ENCODE results near the gene USP48. TPM values are rescaled to one million over a fixed set of nuclear protein-coding genes. Genes with fewer than 3 reads are reported as not detected.

USP48 gene
- polyA plus RNA-seq, 4 donors = 48.7 to 81.7 (median 66.1) TPM

Other genes starting within 250 kb of the USP48 start
- 10 to 100 TPM; 18.4 to 24.3 (median 23.1) TPM for gene RAP1GAP, start 113.8 kb downstream of the USP48 start, polyA plus RNA-seq (ENCODE audit: insufficient read length in 4 of 4)
- 1 to 10 TPM; 3.3 to 5.2 (median 4.3) TPM for gene LDLRAD2, start 29.1 kb upstream of the USP48 start, polyA plus RNA-seq (ENCODE audit: insufficient read length in 4 of 4)
- gene HSPG2, start 154.2 kb upstream of the USP48 start, polyA plus RNA-seq (ENCODE audit: insufficient read length in 4 of 4) = 100 to 1,000 TPM; 114 to 185 (median 161) TPM
- gene CELA3B, start 193.9 kb upstream of the USP48 start, polyA plus RNA-seq (ENCODE audit: insufficient read length in 4 of 4) = under 1 TPM in 2 of 4 donors, not detected in 2; 0.31 to 0.49 TPM
- not detected for gene CELA3A, start 218.5 kb upstream of the USP48 start, polyA plus RNA-seq (ENCODE audit: insufficient read length in 4 of 4)